K562 (cell line): ENCODE measurements around the gene OXLD1. TPM values are rescaled to one million over a fixed set of nuclear protein-coding genes. Genes with fewer than 3 reads are reported as not detected.

Experiments
- ASH1L ChIP-seq: fragments of 450-650 bp; IDR thresholded peaks from 2 replicates; pipeline ENCODE4 v1.6.1; 2018; ENCODE audit warnings: borderline replicate concordance, mild to moderate bottlenecking, low read depth; ENCODE audit not compliant: partially characterized antibody
- CBFA2T2 ChIP-seq: fragments of 450-650 bp; conservative IDR thresholded peaks from 2 replicates; pipeline ENCODE4 v1.6.1; 2017; ENCODE audit warnings: mild to moderate bottlenecking
- CLOCK ChIP-seq: fragments of 250-450 bp; sonication (Bioruptor Pico); IDR thresholded peaks from 2 replicates; pipeline ENCODE4 v1.4.0; 2020; ENCODE audit warnings: mild to moderate bottlenecking, moderate library complexity, borderline replicate concordance
- CTCF ChIP-seq, 3 experiments: IDR thresholded peaks in 2 of 3; conservative IDR thresholded peaks in 1 of 3; 2 replicates each; pipeline ENCODE4 v1.5.1; 2011 to 2012; ENCODE audit warnings: low read length in 3 of 3, mild to moderate bottlenecking in 3 of 3, control low read depth in 2 of 3, improper control_type of control experiment in 1 of 3, inconsistent platforms in 1 of 3, low read depth in 1 of 3, mixed read lengths in 1 of 3, moderate library complexity in 1 of 3; ENCODE audit not compliant: insufficient read depth in 2 of 3
- FOXM1 ChIP-seq, 2 experiments: fragments of 450-650 bp in 1 of 2; sonication (generic) in 1 of 2; formaldehyde crosslinking in 1 of 2; IDR thresholded peaks; 2 replicates each; pipeline versions ENCODE4 v1.6.1 to v1.9.0; 2017 to 2022; ENCODE audit warnings: low read depth in 2 of 2, mild to moderate bottlenecking in 2 of 2, missing genetic modification reagents in 1 of 2, moderate library complexity in 1 of 2
- GABPB2 ChIP-seq: fragments of 250-450 bp; sonication (Bioruptor Pico); conservative IDR thresholded peaks from 2 replicates; pipeline ENCODE4 v1.5.1; 2021; ENCODE audit warnings: mild to moderate bottlenecking
- HLTF ChIP-seq: fragments of 450-650 bp; IDR thresholded peaks from 2 replicates; pipeline ENCODE4 v1.6.1; 2016
- NFE2 ChIP-seq: IDR thresholded peaks from 2 replicates; pipeline ENCODE4 v1.6.1; 2014; ENCODE audit warnings: antibody characterized with exemption, low read depth
- PHF8 ChIP-seq: fragments of 200-600 bp; sonication (generic); IDR thresholded peaks from 2 replicates; pipeline ENCODE4 v1.6.1; 2012; ENCODE audit warnings: mixed run types, mild to moderate bottlenecking, inconsistent platforms, low read length, moderate library complexity, borderline replicate concordance
- SIN3A ChIP-seq, 2 experiments: fragments of 150-350 bp in 1 of 2; IDR thresholded peaks; 2 replicates each; pipeline ENCODE4 v1.6.1; 2011 to 2016; ENCODE audit warnings: borderline replicate concordance in 2 of 2, low read depth in 2 of 2, low read length in 2 of 2, mild to moderate bottlenecking in 2 of 2, moderate library complexity in 2 of 2; ENCODE audit not compliant: control insufficient read depth in 1 of 2
- ZMIZ1 ChIP-seq, 2 experiments: fragments of 150-350 bp in 1 of 2; IDR thresholded peaks; 2 replicates each; pipeline ENCODE4 v1.6.1; 2012 to 2016; ENCODE audit warnings: low read depth in 2 of 2, low read length in 2 of 2, mild to moderate bottlenecking in 1 of 2, moderate library complexity in 1 of 2
- ZNF212 ChIP-seq: fragments of 450-650 bp; formaldehyde crosslinking; IDR thresholded peaks from 2 replicates; pipeline ENCODE4 v1.4.0; 2020; ENCODE audit warnings: mild to moderate bottlenecking
- ZNF224 ChIP-seq: sonication (generic); formaldehyde crosslinking; IDR thresholded peaks from 2 replicates; pipeline ENCODE4 v1.8.0; 2022; ENCODE audit warnings: mild to moderate bottlenecking, missing genetic modification reagents
- polyA plus RNA-seq, 8 experiments: library from polyadenylated mRNA; depleted of rRNA in 4 of 8; stranded (reverse) in 5 of 8; unstranded in 3 of 8; fragments of >200 nt; fragmentation: Nextera tagmentation in 2 of 8; fragmentation: Illumina TruSeq in 1 of 8; extraction: Ambion mirVana in 2 of 8; extraction: Trizol in 1 of 8; gene quantifications; 2 replicates each; pipeline versions ENCODE4 v1.2.1 to v1.2.3, GENCODE V29; 2011 to 2014; ENCODE audit warnings: inconsistent platforms in 1 of 8, missing spikeins in 1 of 8
- total RNA-seq, 7 experiments: library from RNA; depleted of rRNA in 6 of 7; stranded (reverse); fragments of >200 nt in 6 of 7; fragmentation: Illumina TruSeq in 2 of 7; extraction: Trizol in 2 of 7; gene quantifications; 2 replicates each; pipeline versions ENCODE4 v1.2.1 to v1.2.3, GENCODE V29; 2011 to 2021; ENCODE audit warnings: low replicate concordance in 1 of 7

Gene OXLD1
- total and polyA plus RNA-seq, 9 of the 15 experiments (the other 6 are each of a cell fraction or from before 2014, with no cell fraction given), result 4.4 to 115 (median 29.3) TPM

GRCh38 chr17:81702934-81703746 lies 36.7 kb upstream of the OXLD1 start, which contains the start of gene MRPL12 (continued):
- TF ChIP-seq CBFA2T2 (no peak), PHF8 (peak; percentile 87), ASH1L (no peak), SIN3A (IDR thresholded peaks at IDR 0.05; ENCODE audit: borderline replicate concordance in 2 of 2, control insufficient read depth in 1 of 2, low read depth in 2 of 2, low read length in 2 of 2) (peak; percentile 75 to 94; a peak in 3 of 4 replicates), HLTF (no peak), CTCF (IDR thresholded peaks at IDR 0.05 in 2 of 3, conservative IDR thresholded peaks at IDR 0.05 in 1 of 3; ENCODE audit: insufficient read depth in 2 of 3, low read depth in 1 of 3, low read length in 3 of 3) (peak in 1 of 3 experiments; percentile 14; a peak in 1 of 6 replicates), GABPB2 (CRISPR knock-in tag) (no peak), ZMIZ1 (IDR thresholded peaks at IDR 0.05; ENCODE audit: low read depth in 2 of 2, low read length in 2 of 2) (peak in 1 of 2 experiments; percentile 56; a peak in 1 of 4 replicates), ZNF224 (0 out of 2 replicates have a peak, but pooled peaks have one; percentile 12), NFE2 (0 out of 2 replicates have a peak, but pooled peaks have one; percentile 22), FOXM1 (IDR thresholded peaks at IDR 0.05; ENCODE audit: low read depth) (no peak), FOXM1 (CRISPR knock-in tag; IDR thresholded peaks at IDR 0.05; ENCODE audit: low read depth) (no peak; the same call in 1 of the 2 replicates), CLOCK (CRISPR knock-in tag) (no peak), ZNF212 (CRISPR knock-in tag) (no peak)
